GM21360 (cell line): ENCODE data around the gene ACER2.
A peak's percentile ranks its signal among the peaks of the same experiment; 100 is the strongest.
"Not testable (repeated sequence)": the region's sequence is repeated elsewhere in the genome, so short reads cannot be mapped to it uniquely, and the experiment has no call there.

Source experiments
- ATAC-seq: cut with Tn5 transposase; IDR thresholded peaks from one replicate; pipeline ENCODE4 v1.9.1; 2021; ENCODE audit warnings: mild to moderate bottlenecking, moderate library complexity; ENCODE audit not compliant: unreplicated experiment

ACER2 gene

DNA sequence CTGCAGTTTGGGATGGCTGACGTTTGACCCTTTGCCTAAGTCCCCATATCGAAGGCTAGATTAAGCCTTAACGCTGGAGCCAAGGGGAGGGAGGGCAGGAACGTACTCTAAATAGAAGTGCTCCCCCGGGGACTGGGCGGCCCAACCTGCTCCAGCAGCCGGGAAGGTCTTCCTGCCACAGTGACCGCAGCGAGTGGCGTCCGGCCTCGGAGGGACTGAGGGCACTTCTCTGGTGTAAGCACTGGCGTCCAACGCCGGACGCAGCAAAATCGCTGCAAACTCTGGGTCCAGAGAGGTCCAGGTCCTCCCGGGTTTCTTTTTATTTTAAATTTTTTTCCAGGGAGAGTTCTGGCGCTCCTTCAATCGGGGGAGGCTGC is 505 bp upstream of the ACER2 start:
- ATAC-seq, result no peak

DNA sequence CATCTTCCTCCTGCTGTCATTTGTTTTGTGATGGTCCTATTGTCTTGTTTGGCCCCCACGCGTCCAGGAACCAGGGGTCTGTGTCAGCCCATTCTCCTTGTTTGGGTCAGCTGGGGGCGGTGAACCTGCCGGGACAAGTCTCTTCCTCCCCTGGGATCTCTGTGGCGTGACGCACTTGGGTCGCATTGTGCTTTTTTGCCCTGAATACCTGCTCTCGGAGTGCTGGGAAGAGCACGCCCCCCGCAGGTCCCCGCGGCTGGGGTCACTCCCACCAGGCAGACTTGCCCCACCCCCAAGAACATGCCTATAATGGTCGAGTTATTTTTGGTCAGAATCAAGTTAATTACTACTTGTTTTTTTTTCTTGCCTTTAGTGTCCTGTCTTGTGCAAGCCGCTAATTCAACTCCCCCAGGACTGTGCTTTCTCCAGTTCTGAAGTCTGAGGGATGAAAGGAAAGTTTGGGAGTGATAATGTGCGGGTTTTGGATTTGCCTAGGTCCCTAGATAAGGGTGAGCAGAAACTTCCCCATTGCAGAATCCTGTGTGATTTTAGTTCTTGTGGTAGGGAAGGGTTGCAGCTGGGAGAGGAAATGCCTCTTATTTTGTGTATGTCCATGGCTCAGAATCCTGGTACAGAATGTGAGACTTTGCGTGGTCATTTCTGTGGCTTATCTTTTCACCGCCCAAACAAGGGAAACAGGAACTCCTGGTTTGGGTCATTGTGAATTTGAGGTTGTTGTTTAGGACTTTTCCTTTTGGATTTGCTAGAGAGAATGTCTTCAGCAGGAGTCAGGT is 789 bp downstream of the ACER2 start:
- peak; percentile 23 for ATAC-seq

DNA sequence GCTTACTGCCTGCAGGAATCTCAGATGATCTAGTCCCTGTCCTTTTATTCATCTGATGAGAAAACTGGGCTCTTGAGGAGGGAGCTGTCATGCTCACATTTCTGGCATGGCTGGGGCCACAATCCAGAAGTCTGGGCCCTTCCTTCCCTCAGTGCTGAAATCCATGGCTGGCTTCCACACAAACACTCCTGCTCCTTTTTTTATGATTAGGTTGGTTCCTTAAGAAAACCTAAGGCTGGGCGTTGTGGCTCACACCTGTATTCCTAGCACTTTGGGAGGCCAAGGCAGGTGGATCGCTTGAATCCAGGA is 1.3 kb downstream of the ACER2 start:
- no peak for ATAC-seq

DNA sequence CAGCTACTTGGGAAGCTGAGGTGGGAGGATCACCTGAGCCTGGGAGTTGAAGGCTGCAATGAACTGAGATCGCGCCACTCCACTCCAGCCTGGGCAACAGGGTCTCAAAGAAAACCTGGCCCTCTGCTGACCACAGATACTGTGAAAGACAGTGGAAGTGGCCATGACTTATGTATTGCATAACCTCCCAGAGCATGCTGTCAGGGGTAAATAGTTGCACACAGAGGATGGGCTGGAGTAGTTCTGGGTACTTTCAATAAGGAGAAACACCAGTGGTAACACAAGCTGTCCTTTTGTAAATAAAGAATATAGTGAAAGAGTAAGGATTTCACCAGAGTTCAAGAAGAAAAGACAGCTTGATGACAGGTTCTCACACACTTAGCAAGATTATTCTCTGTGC is 1.8 kb downstream of the ACER2 start:
- no peak for ATAC-seq

DNA sequence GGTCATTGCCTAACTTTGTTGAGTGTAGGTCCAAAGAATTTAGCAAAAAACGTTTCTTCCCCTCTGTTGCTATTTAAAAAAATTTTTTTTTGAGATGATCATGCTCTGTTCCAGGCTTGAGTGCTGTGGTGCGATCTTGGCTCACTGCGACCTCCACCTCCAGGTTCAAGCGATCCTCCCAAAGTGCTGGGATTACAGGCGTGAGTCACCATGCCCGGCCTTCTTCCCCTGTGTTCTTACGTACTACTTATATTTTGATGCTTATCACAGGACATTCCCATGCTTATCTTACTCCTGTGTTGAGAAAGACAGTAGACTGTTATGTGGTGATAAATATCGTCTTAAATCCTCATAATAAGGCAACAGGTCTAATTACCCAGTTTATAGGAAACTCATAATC is 2.5 kb downstream of the ACER2 start:
- no peak for ATAC-seq

DNA sequence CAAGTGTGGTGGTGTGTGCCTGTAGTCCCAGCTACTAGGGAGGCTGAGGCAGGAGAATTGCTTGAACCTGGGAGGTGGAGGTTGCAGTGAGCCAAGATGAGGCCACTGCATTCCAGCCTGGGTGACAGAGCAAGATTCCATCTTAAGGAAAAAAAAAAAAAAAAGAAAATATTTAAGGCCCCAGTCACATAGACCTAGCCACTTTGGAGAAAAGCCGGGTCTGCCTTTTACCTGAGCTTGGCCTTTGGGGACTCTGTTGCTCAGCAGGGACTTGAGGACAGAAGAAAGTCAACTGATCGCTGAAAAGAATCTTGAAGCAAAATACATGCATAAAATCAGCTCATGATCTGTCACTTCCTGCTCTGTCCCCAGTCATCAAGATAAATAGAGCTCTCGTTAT is 4.6 kb downstream of the ACER2 start:
- not testable (repeated sequence) for ATAC-seq

DNA sequence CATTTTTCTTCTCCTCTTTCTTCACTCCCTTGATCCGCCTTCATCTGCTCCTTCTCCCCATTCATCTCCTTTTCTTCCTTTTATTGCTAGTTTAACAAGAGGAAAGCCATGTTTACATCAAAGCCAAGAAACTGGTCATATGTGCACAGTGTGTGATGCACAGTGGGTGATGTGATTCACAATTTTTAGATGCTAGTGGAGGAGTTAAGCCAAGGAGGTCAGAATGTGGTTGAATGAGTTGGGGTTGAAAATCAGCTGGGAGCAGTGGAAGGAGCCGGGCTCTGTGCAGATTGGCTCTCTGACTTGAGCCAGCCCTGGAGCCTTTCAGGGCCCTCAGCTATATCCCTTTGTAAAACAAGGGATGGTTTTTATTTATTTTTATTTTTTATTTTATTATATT is 7.3 kb downstream of the ACER2 start:
- no peak for ATAC-seq

DNA sequence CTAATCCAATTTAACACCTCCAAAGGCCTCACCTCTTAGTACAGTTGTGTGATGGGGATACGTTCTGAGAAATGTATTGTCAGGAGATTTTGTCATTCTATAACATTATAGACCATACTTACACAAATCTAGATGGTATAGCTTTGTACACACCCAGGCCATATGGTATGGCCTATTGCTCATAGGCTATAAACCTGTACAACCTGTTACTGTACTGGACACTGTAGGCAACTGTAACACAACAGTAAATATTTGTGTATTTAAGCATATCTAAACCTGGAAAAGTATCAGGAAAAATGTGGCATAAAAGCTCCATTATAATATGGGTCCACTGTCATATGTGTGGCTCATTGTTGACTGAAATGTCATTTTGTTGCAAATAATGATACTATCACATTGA is 12.1 kb downstream of the ACER2 start:
- no peak for ATAC-seq

DNA sequence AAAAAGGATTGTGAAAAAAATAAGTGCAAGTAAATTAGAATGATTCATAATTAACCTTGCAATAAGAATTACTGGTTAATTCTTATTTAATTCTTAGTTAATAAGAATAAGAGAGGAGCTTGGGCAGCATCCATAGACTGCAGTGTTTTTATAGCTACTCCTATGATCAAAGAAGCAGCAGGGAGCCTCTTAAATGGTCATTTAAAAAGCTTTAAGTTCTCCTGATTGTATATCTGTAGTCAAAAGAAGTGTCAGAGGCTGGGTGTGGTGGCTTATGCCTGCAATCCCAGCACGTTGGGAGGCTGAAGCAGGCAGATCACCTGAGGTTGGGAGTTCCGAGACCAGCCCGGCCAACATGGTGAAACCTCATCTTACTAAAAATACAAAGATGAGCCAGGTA is 14.4 kb downstream of the ACER2 start:
- ATAC-seq, result no peak

DNA sequence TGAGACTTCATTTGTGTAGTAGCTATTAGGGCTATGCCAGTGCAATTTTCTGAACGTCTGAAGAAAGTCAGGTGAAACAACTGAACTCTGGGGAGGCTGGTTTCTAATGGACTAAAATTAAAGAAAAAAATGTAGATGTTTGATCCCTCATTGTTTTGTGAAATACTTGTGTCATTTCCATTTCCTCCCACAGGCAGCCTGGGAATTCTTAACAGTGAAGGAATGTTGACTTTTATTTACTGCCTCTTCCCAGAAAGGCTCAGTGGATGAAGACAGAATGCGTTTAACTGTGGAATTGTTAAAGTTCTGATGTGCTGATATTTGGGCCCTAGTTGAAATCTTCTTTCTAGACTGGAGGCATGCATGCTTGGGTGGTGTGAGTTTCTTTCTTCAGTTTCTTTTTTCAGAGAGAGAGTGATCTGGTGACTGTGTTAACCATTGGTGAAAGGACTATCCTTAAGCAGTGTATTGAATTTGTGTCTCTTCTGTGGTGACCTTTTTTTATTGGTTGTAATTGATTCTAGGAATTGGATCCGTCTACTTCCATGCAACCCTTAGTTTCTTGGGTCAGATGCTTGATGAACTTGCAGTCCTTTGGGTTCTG is 15.5 kb downstream of the ACER2 start:
- ATAC-seq, result peak; percentile 73

DNA sequence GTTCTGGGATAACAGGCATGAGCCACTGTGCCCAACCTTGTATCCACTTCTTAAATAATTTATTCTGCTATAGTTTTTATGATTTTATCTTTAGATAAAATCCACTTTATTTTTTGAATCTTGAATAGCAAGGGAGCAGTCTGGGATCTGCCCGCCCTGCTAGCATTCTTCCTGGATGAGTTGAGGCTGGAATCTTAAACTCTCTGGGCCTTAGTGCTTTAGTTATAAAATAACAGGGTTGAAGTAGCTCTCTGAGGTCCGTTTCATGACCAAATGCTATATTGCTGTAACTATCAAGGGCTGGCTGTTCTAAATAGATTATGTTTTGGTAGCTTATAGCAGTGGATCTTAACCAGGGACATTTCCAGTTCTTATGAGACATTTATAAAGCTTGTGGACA is 20.8 kb downstream of the ACER2 start:
- no peak for ATAC-seq

DNA sequence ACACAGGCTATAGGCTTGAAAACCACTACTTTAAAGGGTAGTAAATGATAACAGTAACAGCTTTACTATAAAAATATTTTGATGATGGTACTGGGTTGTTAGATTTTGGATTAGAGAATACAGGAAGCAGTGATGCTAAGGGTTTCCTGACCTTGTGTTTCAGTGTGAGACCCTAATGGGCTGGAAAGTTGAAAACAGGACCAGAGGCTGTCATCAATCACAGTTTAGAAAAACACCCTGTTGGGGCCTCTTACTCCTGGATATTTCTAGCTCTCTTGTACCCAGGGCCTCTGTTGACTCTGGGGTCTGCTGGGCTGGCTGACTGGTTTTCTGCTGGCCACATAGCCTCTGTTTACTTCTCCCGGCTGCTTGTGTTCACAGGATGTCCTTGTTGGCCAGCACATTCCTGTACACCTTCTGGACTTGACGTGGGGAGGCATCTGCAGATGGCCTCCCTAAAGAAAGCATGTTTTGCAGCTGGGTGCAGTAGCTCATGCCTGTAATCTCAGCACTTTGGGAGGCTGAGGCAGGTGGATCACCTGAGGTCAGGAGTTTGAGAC is 21.5 kb downstream of the ACER2 start:
- ATAC-seq, result no peak

DNA sequence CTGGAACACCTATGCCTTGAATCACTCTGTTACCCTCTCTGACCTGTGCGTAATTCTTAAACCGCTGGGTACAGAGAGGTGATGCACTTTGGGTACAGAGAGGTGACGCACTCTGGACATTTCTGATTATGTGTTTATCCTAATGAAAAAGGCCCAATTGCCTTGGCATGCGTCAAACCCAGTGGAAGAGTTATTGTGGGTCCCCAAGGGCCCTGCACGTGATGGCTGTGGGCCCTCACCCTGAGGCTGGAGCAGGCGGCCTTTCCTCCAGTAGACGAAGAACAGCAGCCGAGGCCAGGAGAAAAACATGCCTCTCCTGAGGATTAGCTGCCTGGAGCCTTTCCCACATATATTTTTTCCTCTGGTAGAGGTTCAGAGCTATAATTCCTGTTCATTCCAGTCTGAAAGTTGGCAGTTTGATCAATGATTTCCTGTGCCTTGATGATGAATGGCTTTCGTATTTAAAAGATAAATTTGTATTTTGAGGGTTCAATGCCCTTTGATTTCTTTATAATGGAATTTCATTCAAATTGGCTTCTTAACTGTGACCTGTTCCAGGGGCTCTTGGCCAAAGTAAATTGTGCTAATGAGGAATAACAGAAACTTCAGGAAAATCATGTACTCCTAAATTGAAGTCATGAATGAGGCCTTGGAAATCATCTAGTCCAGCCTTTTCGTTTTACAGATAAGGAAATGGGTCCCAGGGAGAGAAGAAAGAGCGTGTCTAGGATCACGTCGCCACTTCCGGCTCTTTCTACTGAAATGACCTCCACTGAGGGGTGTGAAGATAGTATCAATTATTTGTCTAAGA is 22.8 kb downstream of the ACER2 start:
- no peak for ATAC-seq

DNA sequence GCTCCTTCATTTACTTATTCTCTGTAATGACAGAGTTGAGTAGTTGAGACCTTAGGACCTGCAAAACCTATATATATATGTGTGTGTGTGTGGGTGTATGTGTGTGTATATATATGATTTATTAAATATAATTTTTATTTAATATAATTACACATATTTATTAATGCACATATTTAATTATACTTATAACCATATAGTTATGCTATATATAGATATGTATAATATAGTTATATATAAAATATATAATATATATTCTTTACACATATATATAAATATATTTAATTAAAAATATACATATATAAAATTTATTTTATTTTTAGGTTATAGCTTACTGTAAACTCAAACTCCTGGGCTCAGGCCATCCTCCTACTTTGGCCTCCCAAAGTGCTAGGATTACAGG is 23.7 kb downstream of the ACER2 start:
- ATAC-seq, result no peak

DNA sequence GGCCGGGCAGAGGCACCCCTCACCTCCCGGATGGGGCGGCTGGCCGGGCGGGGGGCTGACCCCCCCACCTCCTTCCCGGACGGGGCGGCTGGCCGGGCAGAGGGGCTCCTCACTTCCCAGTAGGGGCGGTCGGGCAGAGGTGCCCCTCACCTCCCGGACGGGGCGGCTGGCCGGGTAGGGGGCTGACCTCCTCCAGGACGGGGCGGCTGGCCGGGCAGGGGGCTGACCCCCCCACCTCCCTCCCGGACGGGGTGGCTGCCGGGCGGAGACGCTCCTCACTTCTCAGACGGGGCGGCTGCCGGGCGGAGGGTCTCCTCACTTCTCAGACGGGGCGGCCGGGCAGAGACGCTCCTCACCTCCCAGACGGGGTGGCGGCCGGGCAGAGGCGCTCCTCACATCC is 24.9 kb downstream of the ACER2 start:
- not testable (repeated sequence) for ATAC-seq

DNA sequence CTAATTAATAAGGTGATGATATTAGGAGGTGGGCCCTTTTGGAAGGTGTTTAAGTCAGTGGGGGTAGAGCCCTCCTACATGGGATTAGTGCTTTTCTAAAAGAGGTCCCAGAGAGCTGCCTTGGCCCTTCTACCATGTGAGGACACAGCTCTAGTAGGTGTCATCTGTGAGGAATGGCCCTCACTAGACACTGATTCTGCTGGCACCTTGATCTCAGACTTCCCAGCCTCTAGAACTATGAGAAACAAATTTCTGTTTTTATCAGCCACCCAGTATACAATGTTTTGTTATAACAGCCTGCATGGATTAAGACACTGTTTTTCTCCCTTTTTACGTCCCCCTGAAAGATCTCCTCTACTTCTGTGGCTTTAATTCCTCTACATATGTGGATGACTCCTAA is 31.6 kb downstream of the ACER2 start:
- ATAC-seq, result no peak

DNA sequence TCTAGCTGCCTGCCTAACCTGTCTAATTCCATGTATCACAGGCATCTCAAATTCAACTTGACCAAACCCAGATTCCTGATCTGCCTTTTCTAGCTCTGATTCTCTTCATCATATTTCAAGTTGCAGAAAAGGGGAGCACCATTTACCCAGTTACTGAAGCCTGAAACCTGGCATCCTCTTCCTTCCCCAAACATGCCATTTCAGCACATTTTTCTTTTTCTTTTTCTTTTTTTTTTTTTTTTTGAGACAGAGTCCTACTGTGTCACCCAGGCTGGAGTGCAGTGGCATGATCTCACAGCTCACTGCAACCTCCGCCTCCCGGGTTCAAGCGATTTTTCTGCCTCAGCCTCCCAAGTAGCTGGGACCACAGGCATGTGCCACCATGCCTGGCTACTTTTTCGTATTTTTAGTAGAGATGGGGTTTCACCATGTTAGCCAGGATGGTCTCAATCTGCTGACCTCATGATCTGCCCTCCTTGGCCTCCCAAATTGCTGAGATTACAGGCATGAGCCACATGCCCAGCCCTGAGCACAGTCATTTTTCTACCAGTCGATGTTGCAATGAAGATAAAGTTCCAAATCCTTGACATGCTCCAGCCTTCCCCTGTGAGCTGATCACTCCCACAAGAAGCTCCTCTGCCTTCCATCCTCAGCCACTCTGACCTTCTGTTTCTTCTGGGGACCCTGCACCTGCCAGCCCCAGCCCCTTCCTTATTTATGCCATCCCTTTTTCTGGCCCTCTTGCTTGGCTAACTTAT is 32.2 kb downstream of the ACER2 start:
- ATAC-seq, result no peak

DNA sequence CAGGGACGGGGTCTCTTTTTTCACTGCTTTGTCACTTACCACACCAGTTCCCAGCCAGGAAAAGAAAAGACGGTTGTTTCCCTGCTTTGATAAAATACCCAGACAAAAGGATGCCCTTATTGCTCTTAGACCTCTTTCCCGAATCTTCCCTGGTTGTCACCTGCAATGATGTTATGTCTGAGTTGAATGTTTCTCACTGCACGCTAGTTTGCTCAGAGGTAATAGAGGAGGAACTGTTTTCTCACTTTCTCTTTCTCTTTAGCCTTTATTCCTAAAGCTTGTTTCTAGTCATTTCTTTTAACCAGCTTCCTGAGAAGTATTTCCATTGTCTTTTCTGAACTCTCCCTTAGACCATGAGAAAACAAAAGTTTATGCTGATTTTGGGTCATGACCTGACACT is 32.9 kb downstream of the ACER2 start:
- peak; percentile 78 for ATAC-seq

DNA sequence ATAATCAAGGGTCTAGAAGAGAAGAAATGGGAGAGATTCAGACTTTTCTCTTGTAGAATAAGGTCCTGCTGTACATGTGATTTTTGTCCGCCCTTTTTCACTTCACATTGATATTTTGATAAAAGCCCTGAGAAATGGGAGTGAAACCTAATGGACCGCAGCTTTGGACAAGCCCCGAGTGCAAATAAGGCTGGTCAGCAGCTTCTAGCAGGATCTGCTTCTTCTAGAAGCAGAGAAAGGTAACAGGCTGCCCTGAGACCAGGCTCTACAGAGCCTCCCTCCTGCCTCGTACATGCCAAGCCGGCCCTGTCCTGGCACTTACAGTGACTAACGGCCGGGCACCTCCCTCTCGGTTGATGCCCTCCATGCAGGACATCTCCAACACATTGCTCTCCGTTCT is 33.4 kb downstream of the ACER2 start:
- ATAC-seq, result no peak

DNA sequence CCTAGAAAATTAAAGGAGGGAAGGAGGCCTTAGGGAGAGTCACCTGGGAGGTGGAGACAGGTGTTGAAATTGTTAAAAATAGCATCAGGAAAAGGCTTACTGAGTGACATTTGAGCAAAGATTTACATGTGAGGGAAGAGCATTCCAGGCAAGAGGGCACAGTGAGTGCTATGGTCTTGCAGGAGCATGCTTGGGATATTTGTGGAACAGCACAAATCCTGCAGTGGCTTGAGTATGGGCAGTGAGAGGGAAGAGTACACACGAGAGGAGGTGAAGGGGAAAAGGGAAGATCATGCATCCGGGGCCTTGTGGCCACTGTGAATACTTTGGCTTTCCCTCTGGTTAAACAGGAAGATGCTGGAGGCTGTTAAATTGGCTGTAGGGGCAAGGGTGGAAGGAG is 36.6 kb downstream of the ACER2 start:
- ATAC-seq, result no peak

DNA sequence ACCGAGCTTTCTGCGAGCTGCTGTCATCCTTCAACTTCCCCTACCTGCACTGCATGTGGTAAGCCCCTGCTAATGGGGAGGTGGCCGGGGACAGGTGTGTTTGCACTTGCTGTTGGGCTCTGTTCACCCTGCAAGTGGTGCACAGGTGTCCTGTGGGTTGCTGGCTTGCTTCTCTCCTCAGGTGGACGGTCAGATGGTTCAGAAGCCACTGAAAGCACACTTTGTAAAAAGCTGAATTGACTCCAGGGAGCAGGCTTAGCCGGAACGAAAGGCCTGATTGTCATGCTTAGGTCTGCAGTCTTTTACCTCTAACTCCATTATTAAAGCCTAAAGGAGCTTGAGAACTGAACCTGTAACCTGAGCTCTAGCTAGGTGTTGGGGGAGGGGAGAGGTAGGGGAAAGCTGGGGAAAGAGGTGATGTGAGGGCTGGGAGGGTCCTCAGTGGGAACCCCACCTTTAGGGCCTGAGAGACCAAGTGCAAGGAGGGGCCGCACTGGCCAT is 37.6 kb downstream of the ACER2 start:
- no peak for ATAC-seq
